Endodermal cell (in vitro differentiated cells): ENCODE measurements around the gene RSPO3. TPM values are rescaled to one million over a fixed set of nuclear protein-coding genes. Genes with fewer than 3 reads are reported as not detected.

ENCODE experiments used
- DNase-seq: peaks from one replicate; pipeline ENCODE4 v3.0.0-alpha.2; 2017
- H3K27ac ChIP-seq: 2 replicates; pipeline ENCODE4 v1.5.1; 2013; ENCODE audit warnings: mild to moderate bottlenecking, low read depth, low read length, moderate library complexity
- H3K27me3 ChIP-seq: 2 replicates; pipeline ENCODE4 v1.6.1; 2013; ENCODE audit warnings: mild to moderate bottlenecking, low read length, moderate library complexity; ENCODE audit not compliant: insufficient read depth, control insufficient read depth, poor library complexity, severe bottlenecking
- H3K36me3 ChIP-seq: 2 replicates; pipeline ENCODE4 v1.7.0; 2013; ENCODE audit warnings: mild to moderate bottlenecking, low read length, moderate library complexity; ENCODE audit not compliant: control insufficient read depth, insufficient read depth
- H3K4me1 ChIP-seq: one replicate; pipeline ENCODE4 v1.7.0; 2013; ENCODE audit warnings: low read length; ENCODE audit not compliant: control insufficient read depth, insufficient read depth
- H3K4me3 ChIP-seq: 2 replicates; pipeline ENCODE4 v1.5.1; 2013; ENCODE audit warnings: mild to moderate bottlenecking, low read length, moderate library complexity
- H3K9ac ChIP-seq: 2 replicates; pipeline ENCODE4 v1.6.1; 2013; ENCODE audit warnings: mild to moderate bottlenecking, low read length, moderate library complexity; ENCODE audit not compliant: poor library complexity, severe bottlenecking; ENCODE audit errors: extremely low read depth
- H3K9me3 ChIP-seq: 2 replicates; pipeline ENCODE4 v1.6.1; 2013; ENCODE audit warnings: mild to moderate bottlenecking, low read length, moderate library complexity; ENCODE audit not compliant: control insufficient read depth
- H3K27ac Mint-ChIP-seq: 2 replicates; pipeline ENCODE4 v1.8.0; 2020; ENCODE audit warnings: mixed read lengths
- H3K27me3 Mint-ChIP-seq: 2 replicates; pipeline ENCODE4 v1.8.0; 2021; ENCODE audit warnings: mild to moderate bottlenecking, mixed read lengths; ENCODE audit not compliant: insufficient read depth
- H3K36me3 Mint-ChIP-seq: 2 replicates; pipeline ENCODE4 v1.8.0; 2020; ENCODE audit warnings: low read depth, mixed read lengths
- H3K4me1 Mint-ChIP-seq: 2 replicates; pipeline ENCODE4 v1.8.0; 2020; ENCODE audit warnings: mixed read lengths
- H3K4me3 Mint-ChIP-seq: 2 replicates; pipeline ENCODE4 v1.8.0; 2020; ENCODE audit warnings: mild to moderate bottlenecking, moderate library complexity, mixed read lengths
- H3K9me3 Mint-ChIP-seq: 2 replicates; pipeline ENCODE4 v1.8.0; 2020; ENCODE audit warnings: mild to moderate bottlenecking, mixed read lengths
- CTCF ChIP-seq: fragments of 200-600 bp; sonication (generic); conservative IDR thresholded peaks from 2 replicates; pipeline ENCODE4 v1.5.0; 2021; ENCODE audit warnings: antibody characterized with exemption, mild to moderate bottlenecking
- WGBS, 2 experiments: methylation state at CpG; one replicate each; pipeline versions ENCODE4 v1.1.5 to v1.1.7; 2013; ENCODE audit warnings: missing lambda C conversion rate in 2 of 2, mixed read lengths in 1 of 2; ENCODE audit not compliant: insufficient coverage in 1 of 2, insufficient read length in 1 of 2; 5-methylcytosine and 5-hydroxymethylcytosine counted together
- total RNA-seq, 2 donors: library from RNA; stranded (reverse); fragmentation: NEBNext Ultra II Directional in 1 of 2; extraction: Animal tissue kit (Norgen Biotek cat#: 25700) in 1 of 2; gene quantifications; 2 replicates in 1 of 2; 3 replicates in 1 of 2; pipeline ENCODE4 v1.2.1, GENCODE V29; 2021

The RSPO3 gene
- total RNA-seq, 2 donors from 2014 or later = 0.20 to 0.31 TPM

GRCh38 chr6:127120023-127120786 is 1.7 kb downstream of the RSPO3 start:
- TF ChIP-seq CTCF = no peak
- Mint-ChIP-seq H3K36me3 (no peaks in the 10 kb centered on the region), H3K9me3 (no peaks in the 10 kb centered on the region), H3K4me1 (peaks cover 7% of the 10 kb centered on the region), H3K4me3 (peak overlapping the region; percentile 54), H3K27ac (no peak overlapping the region), H3K27me3 (peaks cover 73% of the 10 kb centered on the region)
- Histone ChIP-seq H3K9me3 (no peaks in the 10 kb centered on the region), H3K27ac (no peak overlapping the region), H3K4me1 (peaks cover 9% of the 10 kb centered on the region), H3K9ac (no peak overlapping the region), H3K27me3 (peaks cover 87% of the 10 kb centered on the region), H3K4me3 (peak overlapping the region; percentile 80), H3K36me3 (no peaks in the 10 kb centered on the region)
- peak; percentile 74 for DNase-seq
- 2 to 3% methylated on average over 15 to 37 of the region's 37 CpGs for WGBS, 2 experiments

- Histone ChIP-seq H3K27ac (no peak overlapping the region), H3K4me1 (peaks cover 9% of the 10 kb centered on the region), H3K36me3 (no peaks in the 10 kb centered on the region), H3K4me3 (peak overlapping the region; percentile 80), H3K27me3 (peaks cover 79% of the 10 kb centered on the region), H3K9me3 (no peaks in the 10 kb centered on the region), H3K9ac (no peak overlapping the region)
- Mint-ChIP-seq H3K27ac (no peak overlapping the region), H3K4me3 (peak overlapping the region; percentile 54), H3K27me3 (peaks cover 68% of the 10 kb centered on the region), H3K9me3 (no peaks in the 10 kb centered on the region), H3K4me1 (peaks cover 7% of the 10 kb centered on the region), H3K36me3 (no peaks in the 10 kb centered on the region)
- WGBS, 2 experiments = 9 to 10% methylated on average over 10 to 35 of the region's 35 CpGs
- peak; percentile 97 for TF ChIP-seq CTCF
- peak; percentile 96 for DNase-seq
These were observed 2.5 kb downstream of the RSPO3 start for GRCh38 chr6:127120787-127121636.

GRCh38 chr6:127121637-127121960 is 3.1 kb downstream of the RSPO3 start:
- H3K9ac ChIP-seq = no peak overlapping the region
- no peaks in the 10 kb centered on the region for H3K36me3 ChIP-seq
- H3K4me1 Mint-ChIP-seq = peaks cover 7% of the 10 kb centered on the region
- H3K4me3 Mint-ChIP-seq = no peak overlapping the region
- 0 to 24% methylated on average over 2 to 3 of the region's 3 CpGs for WGBS, 2 experiments
- H3K9me3 Mint-ChIP-seq = no peaks in the 10 kb centered on the region
- H3K27ac ChIP-seq = no peak overlapping the region
- peaks cover 62% of the 10 kb centered on the region for H3K27me3 Mint-ChIP-seq
- no peak overlapping the region for H3K4me3 ChIP-seq
- no peaks in the 10 kb centered on the region for H3K9me3 ChIP-seq
- H3K27me3 ChIP-seq = peaks cover 73% of the 10 kb centered on the region
- no peak for DNase-seq
- H3K27ac Mint-ChIP-seq = no peak overlapping the region
- TF ChIP-seq CTCF = no peak
- peaks cover 9% of the 10 kb centered on the region for H3K4me1 ChIP-seq
- H3K36me3 Mint-ChIP-seq = no peaks in the 10 kb centered on the region
